Fibroblast of lung (primary cell): Measurements from ENCODE around the gene TKTL2.
"Not testable (repeated sequence)": the region's sequence is repeated elsewhere in the genome, so short reads cannot be mapped to it uniquely, and the experiment has no call there.

Source experiments
- EZH2 ChIP-seq: IDR thresholded peaks from 2 replicates; pipeline ENCODE4 v1.5.1; 2012; ENCODE audit warnings: low read length, control low read depth, mild to moderate bottlenecking; ENCODE audit errors: missing control alignments
- TF ChIP-seq, protein P1 (sequence below), 2 donors: IDR thresholded peaks in 1 of 2; conservative IDR thresholded peaks in 1 of 2; 1 replicate in 1 of 2; 2 replicates in 1 of 2; pipeline ENCODE4 v1.5.1; 2011 to 2012; ENCODE audit warnings: low read length in 2 of 2, control low read depth in 1 of 2, inconsistent platforms in 1 of 2, low read depth in 1 of 2, mild to moderate bottlenecking in 1 of 2

- TF ChIP-seq, protein P1, sequence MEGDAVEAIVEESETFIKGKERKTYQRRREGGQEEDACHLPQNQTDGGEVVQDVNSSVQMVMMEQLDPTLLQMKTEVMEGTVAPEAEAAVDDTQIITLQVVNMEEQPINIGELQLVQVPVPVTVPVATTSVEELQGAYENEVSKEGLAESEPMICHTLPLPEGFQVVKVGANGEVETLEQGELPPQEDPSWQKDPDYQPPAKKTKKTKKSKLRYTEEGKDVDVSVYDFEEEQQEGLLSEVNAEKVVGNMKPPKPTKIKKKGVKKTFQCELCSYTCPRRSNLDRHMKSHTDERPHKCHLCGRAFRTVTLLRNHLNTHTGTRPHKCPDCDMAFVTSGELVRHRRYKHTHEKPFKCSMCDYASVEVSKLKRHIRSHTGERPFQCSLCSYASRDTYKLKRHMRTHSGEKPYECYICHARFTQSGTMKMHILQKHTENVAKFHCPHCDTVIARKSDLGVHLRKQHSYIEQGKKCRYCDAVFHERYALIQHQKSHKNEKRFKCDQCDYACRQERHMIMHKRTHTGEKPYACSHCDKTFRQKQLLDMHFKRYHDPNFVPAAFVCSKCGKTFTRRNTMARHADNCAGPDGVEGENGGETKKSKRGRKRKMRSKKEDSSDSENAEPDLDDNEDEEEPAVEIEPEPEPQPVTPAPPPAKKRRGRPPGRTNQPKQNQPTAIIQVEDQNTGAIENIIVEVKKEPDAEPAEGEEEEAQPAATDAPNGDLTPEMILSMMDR (conservative IDR thresholded peaks at IDR 0.05 in 1 of 2, IDR thresholded peaks at IDR 0.05 in 1 of 2; ENCODE audit: low read depth in 1 of 2, low read length in 2 of 2) = not testable (repeated sequence)
- TF ChIP-seq EZH2 = not testable (repeated sequence)
Measured at GRCh38 chr4:163447023-163447422, 26.5 kb downstream of the TKTL2 start.
